Gastrocnemius medialis (tissue), 4 donors: ENCODE measurements around the gene HEXD. TPM values are rescaled to one million over a fixed set of nuclear protein-coding genes. Genes with fewer than 3 reads are reported as not detected.

ENCODE experiments used
- ATAC-seq, 2 donors: fragments of 150-250 bp; one replicate each; pipeline ENCODE4 v1.9.1; 2016
- DNase-seq, 2 donors: peaks; one replicate each; pipeline ENCODE4 v3.0.0-alpha.2; 2019
- H3K27ac ChIP-seq, 4 donors: fragments of 200-600 bp; sonication (generic); 1 replicate in 1 of 4; 2 replicates in 3 of 4; pipeline ENCODE4 v1.5.1; 2016 to 2018; ENCODE audit warnings: mild to moderate bottlenecking in 2 of 4, moderate library complexity in 1 of 4
- H3K27me3 ChIP-seq, 3 donors: fragments of 200-600 bp; sonication (generic) in 2 of 3; 1 replicate in 1 of 3; 2 replicates in 2 of 3; pipeline versions ENCODE4 v1.5.1 to v1.6.0; 2016 to 2019; ENCODE audit warnings: mild to moderate bottlenecking in 1 of 3, moderate library complexity in 1 of 3
- H3K36me3 ChIP-seq, 2 donors: fragments of 200-600 bp; sonication (generic) in 1 of 2; one replicate each; pipeline ENCODE4 v1.5.1; 2017 to 2018
- H3K4me1 ChIP-seq, 2 donors: fragments of 200-600 bp; sonication (generic) in 1 of 2; one replicate each; pipeline ENCODE4 v1.5.1; 2016 to 2017; ENCODE audit warnings: mild to moderate bottlenecking in 2 of 2
- H3K4me3 ChIP-seq, 4 donors: fragments of 200-600 bp; sonication (generic) in 3 of 4; 1 replicate in 1 of 4; 2 replicates in 3 of 4; pipeline ENCODE4 v1.5.1; 2016 to 2019; ENCODE audit warnings: mild to moderate bottlenecking in 2 of 4
- H3K9me3 ChIP-seq, 3 donors: fragments of 200-600 bp; sonication (generic) in 2 of 3; 1 replicate in 1 of 3; 2 replicates in 2 of 3; pipeline ENCODE4 v1.5.1; 2016 to 2019
- POLR2A ChIP-seq, 2 donors: fragments of 450-650 bp; IDR thresholded peaks; one replicate each; pipeline ENCODE4 v1.6.1; 2017; ENCODE audit warnings: antibody characterized with exemption in 2 of 2, mild to moderate bottlenecking in 2 of 2, moderate library complexity in 2 of 2
- in situ Hi-C, 4 donors: fragments of 200-750 bp; cut with MboI; loops; one replicate each; pipeline versions ENCODE4 v1.15.0 to v1.8.0; 2017; ENCODE audit warnings: low sequenced_read_pairs in 4 of 4
- intact Hi-C: fragments of 100-400 bp; cut with DNase I; formaldehyde crosslinking; loops from one replicate; pipeline ENCODE4 v1.15.1; 2023; ENCODE audit warnings: low total_unique reads
- total RNA-seq, 4 donors: library from RNA; depleted of rRNA; stranded (reverse); fragments of >200 nt; gene quantifications; one replicate each; pipeline versions ENCODE4 v1.1.0 to v1.2.3, GENCODE V29; 2016
- TF ChIP-seq, protein P1 (sequence below), 5 experiments: fragments of 450-650 bp in 3 of 5; fragments of 200-600 bp in 2 of 5; sonication (generic) in 2 of 5; IDR thresholded peaks in 4 of 5; conservative IDR thresholded peaks in 1 of 5; 1 replicate in 4 of 5; 2 replicates in 1 of 5; pipeline ENCODE4 v1.5.1; 2016 to 2019; ENCODE audit warnings: antibody characterized with exemption in 5 of 5, mild to moderate bottlenecking in 3 of 5, moderate library complexity in 3 of 5

Gene HEXD
- total RNA-seq, 4 donors from 2014 or later = 15.5 to 35.1 (median 22.5) TPM

DNA sequence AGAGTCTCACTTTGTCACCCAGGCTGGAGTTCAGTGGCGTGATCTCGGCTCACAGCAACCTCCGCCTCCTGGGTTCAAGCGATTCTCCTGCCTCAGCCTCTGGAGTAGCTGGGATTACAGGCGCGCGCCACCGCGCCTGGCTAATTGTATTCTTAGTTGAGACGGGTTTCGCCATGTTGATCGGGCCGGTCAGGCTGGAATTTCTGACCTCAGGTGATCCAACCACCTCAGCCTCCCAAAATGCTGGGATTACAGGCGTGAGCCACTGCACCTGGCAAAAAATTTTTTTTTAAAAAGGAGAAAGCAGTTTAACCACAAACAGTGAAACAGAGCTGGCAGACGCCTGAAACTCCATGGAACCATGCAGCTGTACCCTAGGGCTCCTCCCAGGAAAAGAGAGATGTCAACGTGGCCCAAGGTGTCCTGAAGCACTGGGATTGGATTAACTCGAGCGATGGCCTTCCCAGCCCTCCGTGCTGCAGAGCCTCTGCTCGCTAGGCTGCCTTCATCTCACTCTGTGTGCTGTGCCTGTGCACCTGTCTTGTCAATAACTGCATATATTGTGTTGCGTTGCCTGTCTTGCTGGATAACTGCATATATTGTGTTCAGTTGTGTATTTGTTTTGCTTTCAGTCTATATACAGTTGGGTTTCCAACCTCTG, 71.8 kb downstream of the HEXD start:
- Histone ChIP-seq H3K4me1 (peaks cover 10 to 12% of the 10 kb centered on the region in 2 donors), H3K27me3 (no peaks in the 10 kb centered on the region), H3K4me3 (no peak overlapping the region), H3K27ac (peak overlapping the region in 1 of 4 donors; percentile 69), H3K9me3 (no peaks in the 10 kb centered on the region), H3K36me3 (peaks cover 0 to 33% of the 10 kb centered on the region in 2 donors)
- intact Hi-C loops (no loop called here), in situ Hi-C loops (no loop called here)
- TF ChIP-seq POLR2A (IDR thresholded peaks at IDR 0.05) = no peak
- TF ChIP-seq, protein P1, sequence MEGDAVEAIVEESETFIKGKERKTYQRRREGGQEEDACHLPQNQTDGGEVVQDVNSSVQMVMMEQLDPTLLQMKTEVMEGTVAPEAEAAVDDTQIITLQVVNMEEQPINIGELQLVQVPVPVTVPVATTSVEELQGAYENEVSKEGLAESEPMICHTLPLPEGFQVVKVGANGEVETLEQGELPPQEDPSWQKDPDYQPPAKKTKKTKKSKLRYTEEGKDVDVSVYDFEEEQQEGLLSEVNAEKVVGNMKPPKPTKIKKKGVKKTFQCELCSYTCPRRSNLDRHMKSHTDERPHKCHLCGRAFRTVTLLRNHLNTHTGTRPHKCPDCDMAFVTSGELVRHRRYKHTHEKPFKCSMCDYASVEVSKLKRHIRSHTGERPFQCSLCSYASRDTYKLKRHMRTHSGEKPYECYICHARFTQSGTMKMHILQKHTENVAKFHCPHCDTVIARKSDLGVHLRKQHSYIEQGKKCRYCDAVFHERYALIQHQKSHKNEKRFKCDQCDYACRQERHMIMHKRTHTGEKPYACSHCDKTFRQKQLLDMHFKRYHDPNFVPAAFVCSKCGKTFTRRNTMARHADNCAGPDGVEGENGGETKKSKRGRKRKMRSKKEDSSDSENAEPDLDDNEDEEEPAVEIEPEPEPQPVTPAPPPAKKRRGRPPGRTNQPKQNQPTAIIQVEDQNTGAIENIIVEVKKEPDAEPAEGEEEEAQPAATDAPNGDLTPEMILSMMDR (IDR thresholded peaks at IDR 0.05 in 4 of 5, conservative IDR thresholded peaks at IDR 0.05 in 1 of 5) = no peak
- ATAC-seq = no peak
- DNase-seq = no peak

GRCh38 chr17:82490512-82491195, 72.5 kb downstream of the HEXD start:
- in situ Hi-C loops = no loop called here
- Histone ChIP-seq H3K27ac (no peak overlapping the region), H3K4me1 (peaks cover 10 to 12% of the 10 kb centered on the region in 2 donors), H3K9me3 (no peaks in the 10 kb centered on the region), H3K4me3 (no peak overlapping the region), H3K36me3 (peaks cover 0 to 27% of the 10 kb centered on the region in 2 donors), H3K27me3 (no peaks in the 10 kb centered on the region)
- intact Hi-C loops = no loop called here
- no peak for ATAC-seq
- DNase-seq = no peak
- no peak for TF ChIP-seq POLR2A (IDR thresholded peaks at IDR 0.05)
- TF ChIP-seq, protein P1 (IDR thresholded peaks at IDR 0.05 in 4 of 5, conservative IDR thresholded peaks at IDR 0.05 in 1 of 5) = no peak

DNA sequence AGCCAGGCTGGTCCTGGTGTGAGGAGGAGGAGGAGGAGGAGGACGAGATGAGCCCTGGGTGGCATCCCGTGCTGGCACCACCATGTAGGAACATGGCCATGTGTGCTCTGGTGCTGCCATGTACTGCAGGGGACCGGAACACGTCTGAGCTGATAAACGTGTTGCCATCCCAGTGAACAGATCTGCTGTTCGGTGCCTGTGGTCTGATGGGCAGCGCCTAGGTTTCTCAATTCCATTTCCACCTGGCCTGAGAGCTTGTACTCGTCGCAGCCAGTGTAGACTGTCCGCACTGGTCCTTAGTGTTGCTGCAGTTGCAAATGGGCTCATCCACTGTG, 73.0 kb downstream of the HEXD start:
- H3K9me3 ChIP-seq = no peaks in the 10 kb centered on the region
- in situ Hi-C loops = no loop called here
- intact Hi-C loops = no loop called here
- no peak overlapping the region for H3K27ac ChIP-seq
- TF ChIP-seq, protein P1 (IDR thresholded peaks at IDR 0.05 in 4 of 5, conservative IDR thresholded peaks at IDR 0.05 in 1 of 5) = no peak
- no peak for TF ChIP-seq POLR2A (IDR thresholded peaks at IDR 0.05)
- H3K36me3 ChIP-seq = peaks cover 0 to 21% of the 10 kb centered on the region in 2 donors
- H3K27me3 ChIP-seq = no peaks in the 10 kb centered on the region
- DNase-seq (no peak), ATAC-seq (no peak)
- H3K4me3 ChIP-seq = no peak overlapping the region
- peaks cover 10 to 15% of the 10 kb centered on the region in 2 donors for H3K4me1 ChIP-seq

DNA sequence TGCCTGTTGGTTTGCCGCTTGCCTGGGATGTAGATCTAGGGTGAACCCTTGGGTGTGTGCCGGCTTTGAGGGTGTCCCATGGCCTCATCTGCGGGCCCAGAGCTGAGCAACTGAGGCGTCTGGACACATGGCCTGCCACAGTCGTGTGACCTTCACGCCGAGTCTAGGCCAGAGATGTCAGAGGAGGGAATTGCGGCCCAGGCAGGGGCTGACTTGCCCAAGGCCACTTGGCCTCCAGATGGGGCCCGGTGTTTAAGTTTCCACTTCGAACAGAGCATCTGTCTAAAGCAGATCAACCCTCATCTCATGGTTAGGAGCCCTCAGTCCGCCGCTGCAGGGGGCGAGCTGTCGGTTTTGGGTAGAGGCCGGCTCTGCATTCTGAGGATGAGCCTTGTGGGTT, 73.4 kb downstream of the HEXD start:
- intact Hi-C loops = no loop called here
- Histone ChIP-seq H3K27me3 (no peaks in the 10 kb centered on the region), H3K27ac (no peak overlapping the region), H3K36me3 (peaks cover 0 to 18% of the 10 kb centered on the region in 2 donors), H3K9me3 (no peaks in the 10 kb centered on the region), H3K4me3 (no peak overlapping the region), H3K4me1 (peaks cover 12 to 19% of the 10 kb centered on the region in 2 donors)
- in situ Hi-C loops = no loop called here
- ATAC-seq (no peak), DNase-seq (no peak)
- TF ChIP-seq, protein P1 (IDR thresholded peaks at IDR 0.05 in 4 of 5, conservative IDR thresholded peaks at IDR 0.05 in 1 of 5) = no peak

Other genes starting within 250 kb of the HEXD start
- gene CCDC57, start 205.5 kb upstream of the HEXD start, total RNA-seq = 10 to 100 TPM in 1 of 4 donors, 1 to 10 TPM in 3; 3.7 to 11.3 (median 5.1) TPM
- gene SLC16A3, start 189.3 kb upstream of the HEXD start, total RNA-seq = 100 to 1,000 TPM in 2 of 4 donors, 10 to 100 TPM in 2; 46.0 to 173 (median 126) TPM
- 10 to 100 TPM; 34.0 to 55.2 (median 47.3) TPM for gene CSNK1D, start 144.6 kb upstream of the HEXD start, total RNA-seq
- 1 to 10 TPM in 1 of 4 donors, not detected in 3; 1.7 TPM for gene CD7, start 100.7 kb upstream of the HEXD start, total RNA-seq
- 1 to 10 TPM; 3.3 to 9.5 (median 5.6) TPM for gene SECTM1, start 84.6 kb upstream of the HEXD start, total RNA-seq
- under 1 TPM in 1 of 4 donors, not detected in 3; 0.40 TPM for gene TEX19, start 59.1 kb upstream of the HEXD start, total RNA-seq
- not detected for gene UTS2R, start 46.6 kb upstream of the HEXD start, total RNA-seq
- gene OGFOD3, start 239 bp downstream of the HEXD start, total RNA-seq = 10 to 100 TPM; 25.8 to 72.1 (median 27.7) TPM
- 10 to 100 TPM; 17.3 to 29.8 (median 19.3) TPM for gene CYBC1, start 32.4 kb downstream of the HEXD start, total RNA-seq
- gene NARF, start 40.4 kb downstream of the HEXD start, total RNA-seq = 10 to 100 TPM; 29.6 to 63.4 (median 49.0) TPM
- gene FOXK2, start 101.4 kb downstream of the HEXD start, total RNA-seq = 100 to 1,000 TPM in 1 of 4 donors, 10 to 100 TPM in 3; 70.7 to 109 (median 85.0) TPM
- 10 to 100 TPM; 28.0 to 39.2 (median 34.8) TPM for gene WDR45B, start 230.1 kb downstream of the HEXD start, total RNA-seq